ENCODE results near the gene PEX5L.

The PEX5L gene

GRCh38 chr3:179861292-179861691 is 175.4 kb downstream of the PEX5L start:
- no peaks in the 10 kb centered on the region for H3K27me3 ChIP-seq (ENCODE audit: control insufficient read depth in 2 of 2, insufficient read depth in 2 of 2, low read length in 2 of 2)
- no peaks in the 10 kb centered on the region for H3K4me1 ChIP-seq (ENCODE audit: control insufficient read depth in 2 of 2, insufficient read depth in 2 of 2, low read length in 2 of 2)
- H3K4me3 ChIP-seq (ENCODE audit: low read length in 2 of 2): no peak overlapping the region
- H3K36me3 ChIP-seq (ENCODE audit: control insufficient read depth in 2 of 2, insufficient read depth in 2 of 2, low read length in 2 of 2): no peaks in the 10 kb centered on the region
- H3K9me3 ChIP-seq (ENCODE audit: control insufficient read depth in 2 of 2, low read length in 2 of 2): no peaks in the 10 kb centered on the region
- no peak overlapping the region for H3K9ac ChIP-seq (ENCODE audit: low read depth in 1 of 2, low read length in 2 of 2)
- H3K27ac ChIP-seq (ENCODE audit: low read depth in 2 of 2, low read length in 2 of 2): no peak overlapping the region

DNA sequence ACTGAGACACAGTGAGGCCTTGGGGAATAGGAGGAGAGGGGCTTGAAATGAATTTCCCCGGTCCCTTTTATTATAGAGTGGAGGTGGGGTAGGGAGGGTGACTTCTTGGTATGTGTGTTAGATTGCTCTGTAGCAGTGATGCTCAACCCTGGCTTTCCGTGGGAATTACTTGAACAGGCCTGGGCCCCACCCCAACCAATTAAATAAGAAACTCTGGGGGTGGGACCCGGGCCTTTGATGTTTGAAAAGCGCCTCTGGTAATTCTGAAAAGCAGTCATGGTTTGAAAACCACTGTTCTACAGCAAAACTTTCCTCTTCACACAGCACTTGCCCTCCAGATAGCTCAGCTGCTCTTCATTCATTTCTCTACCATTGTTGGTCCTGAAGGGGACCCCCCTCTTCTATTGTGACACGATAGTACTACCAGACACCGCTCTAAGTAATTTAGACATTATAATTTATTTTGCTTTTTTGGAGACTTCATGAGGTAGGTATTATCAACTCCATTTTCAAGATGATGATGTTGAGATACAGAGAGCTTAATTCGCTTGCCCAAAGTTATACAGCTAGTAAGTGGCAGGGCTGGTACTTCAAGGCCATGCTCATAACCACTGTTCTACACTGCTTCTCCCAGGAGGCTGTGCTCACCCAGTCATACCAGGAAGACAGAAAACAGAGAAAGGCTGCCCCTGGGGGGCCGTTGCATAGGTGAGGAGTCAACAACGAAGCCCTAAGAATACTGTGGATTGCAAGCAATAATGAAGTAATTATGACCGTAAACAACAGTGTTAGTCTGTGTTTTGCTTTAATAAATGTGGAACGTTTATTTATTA is 176.2 kb downstream of the PEX5L start:
- Histone ChIP-seq H3K4me3 (ENCODE audit: low read length in 2 of 2) (no peak overlapping the region), H3K9me3 (ENCODE audit: control insufficient read depth in 2 of 2, low read length in 2 of 2) (no peaks in the 10 kb centered on the region)

DNA sequence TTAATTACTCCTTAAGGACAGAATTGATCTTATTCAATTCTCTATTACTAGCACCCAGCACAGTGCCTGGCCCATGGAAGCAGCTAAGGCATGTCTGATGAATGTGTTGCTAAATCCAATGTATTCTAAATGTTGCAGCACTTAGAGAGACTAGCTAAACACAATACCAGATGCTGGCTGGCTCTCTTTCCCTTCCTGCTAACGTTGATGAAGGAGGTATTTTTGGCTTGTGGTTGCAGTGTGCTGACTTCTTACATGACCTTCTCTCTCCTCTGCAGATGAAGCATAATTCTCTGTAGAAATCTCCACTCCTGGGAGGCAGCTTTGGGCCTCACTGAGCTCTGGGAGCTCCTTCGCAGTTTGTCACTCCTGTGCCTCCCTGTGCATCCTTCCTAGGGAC is 183.6 kb downstream of the PEX5L start:
- no peak overlapping the region for H3K4me3 ChIP-seq (ENCODE audit: low read length in 2 of 2)
- no peak overlapping the region for H3K9ac ChIP-seq (ENCODE audit: low read depth in 1 of 2, low read length in 2 of 2)
- H3K4me1 ChIP-seq (ENCODE audit: control insufficient read depth in 2 of 2, insufficient read depth in 2 of 2, low read length in 2 of 2): no peaks in the 10 kb centered on the region
- H3K36me3 ChIP-seq (ENCODE audit: control insufficient read depth in 2 of 2, insufficient read depth in 2 of 2, low read length in 2 of 2): no peaks in the 10 kb centered on the region
- H3K27me3 ChIP-seq (ENCODE audit: control insufficient read depth in 2 of 2, insufficient read depth in 2 of 2, low read length in 2 of 2): no peaks in the 10 kb centered on the region
- H3K27ac ChIP-seq (ENCODE audit: low read depth in 2 of 2, low read length in 2 of 2): no peak overlapping the region
- no peaks in the 10 kb centered on the region for H3K9me3 ChIP-seq (ENCODE audit: control insufficient read depth in 2 of 2, low read length in 2 of 2)

More for the DNA sequence above, 176.2 kb downstream of the PEX5L start:
- Histone ChIP-seq H3K4me1 (ENCODE audit: control insufficient read depth in 2 of 2, insufficient read depth in 2 of 2, low read length in 2 of 2) (no peaks in the 10 kb centered on the region), H3K27ac (ENCODE audit: low read depth in 2 of 2, low read length in 2 of 2) (no peak overlapping the region), H3K36me3 (ENCODE audit: control insufficient read depth in 2 of 2, insufficient read depth in 2 of 2, low read length in 2 of 2) (no peaks in the 10 kb centered on the region), H3K9ac (ENCODE audit: low read depth in 1 of 2, low read length in 2 of 2) (no peak overlapping the region), H3K27me3 (ENCODE audit: control insufficient read depth in 2 of 2, insufficient read depth in 2 of 2, low read length in 2 of 2) (no peaks in the 10 kb centered on the region)

- Histone ChIP-seq H3K9ac (ENCODE audit: low read depth in 1 of 2, low read length in 2 of 2) (no peak overlapping the region), H3K36me3 (ENCODE audit: control insufficient read depth in 2 of 2, insufficient read depth in 2 of 2, low read length in 2 of 2) (no peaks in the 10 kb centered on the region), H3K27me3 (ENCODE audit: control insufficient read depth in 2 of 2, insufficient read depth in 2 of 2, low read length in 2 of 2) (no peaks in the 10 kb centered on the region), H3K27ac (ENCODE audit: low read depth in 2 of 2, low read length in 2 of 2) (no peak overlapping the region), H3K4me1 (ENCODE audit: control insufficient read depth in 2 of 2, insufficient read depth in 2 of 2, low read length in 2 of 2) (no peaks in the 10 kb centered on the region), H3K4me3 (ENCODE audit: low read length in 2 of 2) (no peak overlapping the region), H3K9me3 (ENCODE audit: control insufficient read depth in 2 of 2, low read length in 2 of 2) (no peaks in the 10 kb centered on the region)
These were observed 184.4 kb downstream of the PEX5L start for GRCh38 chr3:179852142-179852905.

GRCh38 chr3:179848711-179849110 is 188.0 kb downstream of the PEX5L start:
- Histone ChIP-seq H3K27ac (ENCODE audit: low read depth in 2 of 2, low read length in 2 of 2) (no peak overlapping the region), H3K9ac (ENCODE audit: low read depth in 1 of 2, low read length in 2 of 2) (no peak overlapping the region), H3K9me3 (ENCODE audit: control insufficient read depth in 2 of 2, low read length in 2 of 2) (no peaks in the 10 kb centered on the region), H3K4me3 (ENCODE audit: low read length in 2 of 2) (no peak overlapping the region), H3K4me1 (ENCODE audit: control insufficient read depth in 2 of 2, insufficient read depth in 2 of 2, low read length in 2 of 2) (no peaks in the 10 kb centered on the region), H3K27me3 (ENCODE audit: control insufficient read depth in 2 of 2, insufficient read depth in 2 of 2, low read length in 2 of 2) (no peaks in the 10 kb centered on the region), H3K36me3 (ENCODE audit: control insufficient read depth in 2 of 2, insufficient read depth in 2 of 2, low read length in 2 of 2) (no peaks in the 10 kb centered on the region)

DNA sequence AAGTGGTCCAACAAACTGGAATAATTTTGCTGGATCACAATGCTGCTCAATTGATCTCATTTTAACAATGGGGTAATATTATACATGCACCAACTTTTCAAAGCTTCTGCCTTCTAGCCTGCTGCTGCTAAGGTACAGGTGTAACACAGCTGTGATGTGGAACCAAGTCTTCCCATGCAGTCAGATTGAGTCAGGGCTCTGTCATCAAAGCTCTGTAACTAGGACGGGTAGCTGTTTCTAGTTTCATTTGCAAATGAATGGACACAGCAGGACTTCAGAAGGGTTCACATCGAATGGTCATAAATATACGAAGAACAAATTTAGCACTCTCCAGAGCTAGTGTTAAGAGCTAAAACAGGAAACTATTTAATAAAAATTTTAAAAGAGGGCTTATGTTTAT is 194.7 kb downstream of the PEX5L start:
- Histone ChIP-seq H3K27ac (ENCODE audit: low read depth in 2 of 2, low read length in 2 of 2) (no peak overlapping the region), H3K4me1 (ENCODE audit: control insufficient read depth in 2 of 2, insufficient read depth in 2 of 2, low read length in 2 of 2) (no peaks in the 10 kb centered on the region), H3K36me3 (ENCODE audit: control insufficient read depth in 2 of 2, insufficient read depth in 2 of 2, low read length in 2 of 2) (no peaks in the 10 kb centered on the region)

GRCh38 chr3:179840985-179841384 is 195.8 kb downstream of the PEX5L start:
- Histone ChIP-seq H3K9ac (ENCODE audit: low read depth in 1 of 2, low read length in 2 of 2) (no peak overlapping the region), H3K27me3 (ENCODE audit: control insufficient read depth in 2 of 2, insufficient read depth in 2 of 2, low read length in 2 of 2) (no peaks in the 10 kb centered on the region), H3K27ac (ENCODE audit: low read depth in 2 of 2, low read length in 2 of 2) (no peak overlapping the region), H3K36me3 (ENCODE audit: control insufficient read depth in 2 of 2, insufficient read depth in 2 of 2, low read length in 2 of 2) (no peaks in the 10 kb centered on the region), H3K9me3 (ENCODE audit: control insufficient read depth in 2 of 2, low read length in 2 of 2) (no peaks in the 10 kb centered on the region), H3K4me1 (ENCODE audit: control insufficient read depth in 2 of 2, insufficient read depth in 2 of 2, low read length in 2 of 2) (no peaks in the 10 kb centered on the region), H3K4me3 (ENCODE audit: low read length in 2 of 2) (no peak overlapping the region)

More for the DNA sequence above, 194.7 kb downstream of the PEX5L start:
- Histone ChIP-seq H3K9ac (ENCODE audit: low read depth in 1 of 2, low read length in 2 of 2) (no peak overlapping the region), H3K4me3 (ENCODE audit: low read length in 2 of 2) (no peak overlapping the region), H3K27me3 (ENCODE audit: control insufficient read depth in 2 of 2, insufficient read depth in 2 of 2, low read length in 2 of 2) (no peaks in the 10 kb centered on the region), H3K9me3 (ENCODE audit: control insufficient read depth in 2 of 2, low read length in 2 of 2) (no peaks in the 10 kb centered on the region)

DNA sequence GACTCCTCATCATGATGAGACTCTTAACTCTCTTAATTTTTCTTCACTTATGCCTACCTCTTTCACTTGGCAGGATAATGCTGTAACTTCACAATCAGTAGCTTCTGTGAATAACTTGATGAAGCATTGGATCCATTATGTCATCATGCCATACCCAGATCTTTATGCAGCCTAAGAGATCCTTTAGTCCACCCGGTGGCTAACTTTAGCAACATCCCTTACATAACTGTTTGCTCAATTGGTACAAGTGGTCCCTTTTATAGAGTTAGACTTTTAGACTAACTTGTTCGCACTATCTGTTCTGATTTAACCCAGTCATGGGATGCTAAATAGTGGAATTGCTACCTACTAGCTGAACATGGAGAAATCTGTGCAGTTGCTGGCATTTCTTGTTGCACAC is 199.4 kb downstream of the PEX5L start:
- H3K36me3 ChIP-seq (ENCODE audit: control insufficient read depth in 2 of 2, insufficient read depth in 2 of 2, low read length in 2 of 2): no peaks in the 10 kb centered on the region
- H3K4me3 ChIP-seq (ENCODE audit: low read length in 2 of 2): no peak overlapping the region
- no peaks in the 10 kb centered on the region for H3K27me3 ChIP-seq (ENCODE audit: control insufficient read depth in 2 of 2, insufficient read depth in 2 of 2, low read length in 2 of 2)
- H3K9ac ChIP-seq (ENCODE audit: low read depth in 1 of 2, low read length in 2 of 2): no peak overlapping the region
- no peak overlapping the region for H3K27ac ChIP-seq (ENCODE audit: low read depth in 2 of 2, low read length in 2 of 2)
- H3K4me1 ChIP-seq (ENCODE audit: control insufficient read depth in 2 of 2, insufficient read depth in 2 of 2, low read length in 2 of 2): no peaks in the 10 kb centered on the region
- no peaks in the 10 kb centered on the region for H3K9me3 ChIP-seq (ENCODE audit: control insufficient read depth in 2 of 2, low read length in 2 of 2)

DNA sequence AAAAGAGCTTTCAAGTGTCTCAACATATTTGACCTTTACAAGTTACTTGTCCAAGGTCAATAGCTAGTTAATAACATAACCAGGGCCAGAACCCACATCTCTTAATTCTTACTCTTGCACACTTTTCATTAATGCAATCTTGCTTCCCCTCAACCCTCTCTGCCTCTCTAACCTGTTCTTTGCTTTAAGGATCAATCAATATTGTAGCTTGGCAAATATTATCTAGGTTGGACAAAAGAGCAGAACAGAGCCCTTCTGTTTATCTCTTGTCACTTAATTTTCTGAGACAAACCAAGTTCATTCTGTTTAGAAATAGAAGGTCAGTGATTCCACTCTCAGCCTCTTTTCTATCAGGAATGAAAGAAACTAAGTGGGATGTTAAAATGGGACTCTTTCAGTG is 203.4 kb downstream of the PEX5L start:
- Histone ChIP-seq H3K27ac (ENCODE audit: low read depth in 2 of 2, low read length in 2 of 2) (no peak overlapping the region), H3K36me3 (ENCODE audit: control insufficient read depth in 2 of 2, insufficient read depth in 2 of 2, low read length in 2 of 2) (no peaks in the 10 kb centered on the region), H3K27me3 (ENCODE audit: control insufficient read depth in 2 of 2, insufficient read depth in 2 of 2, low read length in 2 of 2) (peaks cover 0 to 3% of the 10 kb centered on the region in 2 donors), H3K9ac (ENCODE audit: low read depth in 1 of 2, low read length in 2 of 2) (no peak overlapping the region), H3K9me3 (ENCODE audit: control insufficient read depth in 2 of 2, low read length in 2 of 2) (no peaks in the 10 kb centered on the region), H3K4me3 (ENCODE audit: low read length in 2 of 2) (no peak overlapping the region), H3K4me1 (ENCODE audit: control insufficient read depth in 2 of 2, insufficient read depth in 2 of 2, low read length in 2 of 2) (no peaks in the 10 kb centered on the region)

GRCh38 chr3:179832333-179832854 is 204.3 kb downstream of the PEX5L start:
- Histone ChIP-seq H3K4me1 (ENCODE audit: control insufficient read depth in 2 of 2, insufficient read depth in 2 of 2, low read length in 2 of 2) (no peaks in the 10 kb centered on the region), H3K9me3 (ENCODE audit: control insufficient read depth in 2 of 2, low read length in 2 of 2) (no peaks in the 10 kb centered on the region), H3K9ac (ENCODE audit: low read depth in 1 of 2, low read length in 2 of 2) (no peak overlapping the region), H3K27ac (ENCODE audit: low read depth in 2 of 2, low read length in 2 of 2) (no peak overlapping the region), H3K36me3 (ENCODE audit: control insufficient read depth in 2 of 2, insufficient read depth in 2 of 2, low read length in 2 of 2) (no peaks in the 10 kb centered on the region), H3K4me3 (ENCODE audit: low read length in 2 of 2) (no peak overlapping the region), H3K27me3 (ENCODE audit: control insufficient read depth in 2 of 2, insufficient read depth in 2 of 2, low read length in 2 of 2) (peaks cover 0 to 3% of the 10 kb centered on the region in 2 donors)
